DMS79 (cell line): ENCODE results near the gene B3GNT8.
A peak's percentile ranks its signal among the peaks of the same experiment; 100 is the strongest.
"Not testable (repeated sequence)": the region's sequence is repeated elsewhere in the genome, so short reads cannot be mapped to it uniquely, and the experiment has no call there.

Experiments
- DNase-seq: peaks from one replicate; lab custom pipeline; 2025; lab: John Stamatoyannopoulos, UW

The B3GNT8 gene

GRCh38 chr19:41435936-41436673, 8.9 kb upstream of the B3GNT8 start:
- DNase-seq, result no peak

GRCh38 chr19:41435376-41435775, 8.2 kb upstream of the B3GNT8 start:
- DNase-seq, result not testable (repeated sequence)

GRCh38 chr19:41434450-41434849, 7.3 kb upstream of the B3GNT8 start:
- DNase-seq, result no peak

GRCh38 chr19:41433171-41433570, 6.0 kb upstream of the B3GNT8 start:
- DNase-seq, result no peak

- DNase-seq, result no peak
Observed at GRCh38 chr19:41431426-41432386, 4.5 kb upstream of the B3GNT8 start.

- DNase-seq, result peak; percentile 79
Observed at GRCh38 chr19:41430922-41431321, 3.7 kb upstream of the B3GNT8 start.

GRCh38 chr19:41428481-41428859, 1.3 kb upstream of the B3GNT8 start:
- DNase-seq, result no peak

- DNase-seq, result peak; percentile 79
Observed at GRCh38 chr19:41427647-41428480, 690 bp upstream of the B3GNT8 start.

GRCh38 chr19:41426116-41426841, 895 bp downstream of the B3GNT8 start:
- DNase-seq, result no peak

- DNase-seq, result no peak
Observed at GRCh38 chr19:41425174-41426115, 1.7 kb downstream of the B3GNT8 start.

- DNase-seq, result no peak
Observed at GRCh38 chr19:41424335-41425173, 2.6 kb downstream of the B3GNT8 start.

GRCh38 chr19:41422955-41423354, 4.2 kb downstream of the B3GNT8 start:
- DNase-seq, result no peak

GRCh38 chr19:41422456-41422855, 4.7 kb downstream of the B3GNT8 start:
- no peak for DNase-seq

- no peak for DNase-seq
Observed at GRCh38 chr19:41421973-41422372, 5.2 kb downstream of the B3GNT8 start.

- peak; percentile 43 for DNase-seq
Observed at GRCh38 chr19:41421314-41421713, 5.9 kb downstream of the B3GNT8 start.

- DNase-seq, result no peak
Observed at GRCh38 chr19:41420101-41420880, 6.9 kb downstream of the B3GNT8 start.

- no peak for DNase-seq
Observed at GRCh38 chr19:41416194-41416674, 10.9 kb downstream of the B3GNT8 start.

GRCh38 chr19:41415154-41415571, 12.0 kb downstream of the B3GNT8 start:
- DNase-seq, result peak; percentile 99
